ENCODE results near the gene HDAC9.

The HDAC9 gene

GRCh38 chr7:18755793-18756192 is 260.2 kb downstream of the HDAC9 start:
- Histone ChIP-seq H3K36me3 (ENCODE audit: insufficient read depth, insufficient read length, low read length) (no peaks in the 10 kb centered on the region), H3K4me1 (ENCODE audit: insufficient read depth, insufficient read length) (no peaks in the 10 kb centered on the region), H3K9me3 (ENCODE audit: insufficient read depth, low read length) (no peaks in the 10 kb centered on the region), H3K27me3 (ENCODE audit: insufficient read depth, insufficient read length) (no peaks in the 10 kb centered on the region), H3K4me3 (ENCODE audit: insufficient read length, low read depth) (no peak overlapping the region), H3K9ac (ENCODE audit: insufficient read length, low read depth) (no peak overlapping the region)
- TF ChIP-seq ZNF274 (IDR thresholded peaks at IDR 0.05; ENCODE audit: low read depth, low read length): no peak
- no peak for TF ChIP-seq SUZ12 (IDR thresholded peaks at IDR 0.05; ENCODE audit: extremely low read depth, insufficient read depth, insufficient read length)
- no peak for TF ChIP-seq YY1 (IDR thresholded peaks at IDR 0.05; ENCODE audit: insufficient read depth, insufficient read length)
- DNase-seq (ENCODE audit: low read depth, low spot score): no peak

GRCh38 chr7:18756378-18757050 is 261.0 kb downstream of the HDAC9 start:
- H3K4me3 ChIP-seq (ENCODE audit: insufficient read length, low read depth): no peak overlapping the region
- H3K4me1 ChIP-seq (ENCODE audit: insufficient read depth, insufficient read length): no peaks in the 10 kb centered on the region
- TF ChIP-seq YY1 (IDR thresholded peaks at IDR 0.05; ENCODE audit: insufficient read depth, insufficient read length) (no peak), SUZ12 (IDR thresholded peaks at IDR 0.05; ENCODE audit: extremely low read depth, insufficient read depth, insufficient read length) (no peak), ZNF274 (IDR thresholded peaks at IDR 0.05; ENCODE audit: low read depth, low read length) (no peak)
- no peaks in the 10 kb centered on the region for H3K9me3 ChIP-seq (ENCODE audit: insufficient read depth, low read length)
- no peaks in the 10 kb centered on the region for H3K27me3 ChIP-seq (ENCODE audit: insufficient read depth, insufficient read length)
- DNase-seq (ENCODE audit: low read depth, low spot score): no peak
- no peak overlapping the region for H3K9ac ChIP-seq (ENCODE audit: insufficient read length, low read depth)
- no peaks in the 10 kb centered on the region for H3K36me3 ChIP-seq (ENCODE audit: insufficient read depth, insufficient read length, low read length)

GRCh38 chr7:18760046-18760445 is 264.5 kb downstream of the HDAC9 start:
- H3K27me3 ChIP-seq (ENCODE audit: insufficient read depth, insufficient read length): no peaks in the 10 kb centered on the region
- TF ChIP-seq SUZ12 (IDR thresholded peaks at IDR 0.05; ENCODE audit: extremely low read depth, insufficient read depth, insufficient read length) (no peak), ZNF274 (IDR thresholded peaks at IDR 0.05; ENCODE audit: low read depth, low read length) (no peak), YY1 (IDR thresholded peaks at IDR 0.05; ENCODE audit: insufficient read depth, insufficient read length) (no peak)

GRCh38 chr7:18760631-18761445 is 265.3 kb downstream of the HDAC9 start:
- H3K4me3 ChIP-seq (ENCODE audit: insufficient read length, low read depth): no peak overlapping the region
- no peak overlapping the region for H3K9ac ChIP-seq (ENCODE audit: insufficient read length, low read depth)
- no peaks in the 10 kb centered on the region for H3K4me1 ChIP-seq (ENCODE audit: insufficient read depth, insufficient read length)
- no peaks in the 10 kb centered on the region for H3K36me3 ChIP-seq (ENCODE audit: insufficient read depth, insufficient read length, low read length)
- TF ChIP-seq ZNF274 (IDR thresholded peaks at IDR 0.05; ENCODE audit: low read depth, low read length): no peak
- TF ChIP-seq SUZ12 (IDR thresholded peaks at IDR 0.05; ENCODE audit: extremely low read depth, insufficient read depth, insufficient read length): no peak
- TF ChIP-seq YY1 (IDR thresholded peaks at IDR 0.05; ENCODE audit: insufficient read depth, insufficient read length): no peak
- no peak for DNase-seq (ENCODE audit: low read depth, low spot score)
- H3K27me3 ChIP-seq (ENCODE audit: insufficient read depth, insufficient read length): no peaks in the 10 kb centered on the region
- no peaks in the 10 kb centered on the region for H3K9me3 ChIP-seq (ENCODE audit: insufficient read depth, low read length)

More at GRCh38 chr7:18760046-18760445, 264.5 kb downstream of the HDAC9 start:
- no peak for DNase-seq (ENCODE audit: low read depth, low spot score)
- Histone ChIP-seq H3K9ac (ENCODE audit: insufficient read length, low read depth) (no peak overlapping the region), H3K4me3 (ENCODE audit: insufficient read length, low read depth) (no peak overlapping the region), H3K9me3 (ENCODE audit: insufficient read depth, low read length) (no peaks in the 10 kb centered on the region), H3K36me3 (ENCODE audit: insufficient read depth, insufficient read length, low read length) (no peaks in the 10 kb centered on the region), H3K4me1 (ENCODE audit: insufficient read depth, insufficient read length) (no peaks in the 10 kb centered on the region)

- H3K9me3 ChIP-seq (ENCODE audit: insufficient read depth, low read length): no peaks in the 10 kb centered on the region
- no peaks in the 10 kb centered on the region for H3K36me3 ChIP-seq (ENCODE audit: insufficient read depth, insufficient read length, low read length)
- no peak overlapping the region for H3K4me3 ChIP-seq (ENCODE audit: insufficient read length, low read depth)
- TF ChIP-seq SUZ12 (IDR thresholded peaks at IDR 0.05; ENCODE audit: extremely low read depth, insufficient read depth, insufficient read length): no peak
- TF ChIP-seq YY1 (IDR thresholded peaks at IDR 0.05; ENCODE audit: insufficient read depth, insufficient read length): no peak
- no peak for TF ChIP-seq ZNF274 (IDR thresholded peaks at IDR 0.05; ENCODE audit: low read depth, low read length)
- H3K27me3 ChIP-seq (ENCODE audit: insufficient read depth, insufficient read length): no peaks in the 10 kb centered on the region
- no peaks in the 10 kb centered on the region for H3K4me1 ChIP-seq (ENCODE audit: insufficient read depth, insufficient read length)
- H3K9ac ChIP-seq (ENCODE audit: insufficient read length, low read depth): no peak overlapping the region
- DNase-seq (ENCODE audit: low read depth, low spot score): no peak
Measured at GRCh38 chr7:18762189-18762588, 266.6 kb downstream of the HDAC9 start.

- Histone ChIP-seq H3K9me3 (ENCODE audit: insufficient read depth, low read length) (no peaks in the 10 kb centered on the region), H3K9ac (ENCODE audit: insufficient read length, low read depth) (no peak overlapping the region), H3K27me3 (ENCODE audit: insufficient read depth, insufficient read length) (no peaks in the 10 kb centered on the region), H3K4me3 (ENCODE audit: insufficient read length, low read depth) (no peak overlapping the region), H3K4me1 (ENCODE audit: insufficient read depth, insufficient read length) (no peaks in the 10 kb centered on the region), H3K36me3 (ENCODE audit: insufficient read depth, insufficient read length, low read length) (no peaks in the 10 kb centered on the region)
- TF ChIP-seq ZNF274 (IDR thresholded peaks at IDR 0.05; ENCODE audit: low read depth, low read length): no peak
- no peak for TF ChIP-seq SUZ12 (IDR thresholded peaks at IDR 0.05; ENCODE audit: extremely low read depth, insufficient read depth, insufficient read length)
- no peak for TF ChIP-seq YY1 (IDR thresholded peaks at IDR 0.05; ENCODE audit: insufficient read depth, insufficient read length)
- no peak for DNase-seq (ENCODE audit: low read depth, low spot score)
Measured at GRCh38 chr7:18768256-18768655, 272.7 kb downstream of the HDAC9 start.

GRCh38 chr7:18770154-18770811 is 274.7 kb downstream of the HDAC9 start:
- TF ChIP-seq YY1 (IDR thresholded peaks at IDR 0.05; ENCODE audit: insufficient read depth, insufficient read length) (no peak), SUZ12 (IDR thresholded peaks at IDR 0.05; ENCODE audit: extremely low read depth, insufficient read depth, insufficient read length) (no peak), ZNF274 (IDR thresholded peaks at IDR 0.05; ENCODE audit: low read depth, low read length) (no peak)
- no peaks in the 10 kb centered on the region for H3K4me1 ChIP-seq (ENCODE audit: insufficient read depth, insufficient read length)
- H3K9ac ChIP-seq (ENCODE audit: insufficient read length, low read depth): no peak overlapping the region
- no peaks in the 10 kb centered on the region for H3K36me3 ChIP-seq (ENCODE audit: insufficient read depth, insufficient read length, low read length)
- H3K27me3 ChIP-seq (ENCODE audit: insufficient read depth, insufficient read length): no peaks in the 10 kb centered on the region
- H3K4me3 ChIP-seq (ENCODE audit: insufficient read length, low read depth): no peak overlapping the region
- no peaks in the 10 kb centered on the region for H3K9me3 ChIP-seq (ENCODE audit: insufficient read depth, low read length)
- DNase-seq (ENCODE audit: low read depth, low spot score): no peak
